Cardiac muscle cell (in vitro differentiated cells and primary cell): ENCODE results near the gene ABCG1. TPM values are rescaled to one million over a fixed set of nuclear protein-coding genes. Genes with fewer than 3 reads are reported as not detected.

ENCODE experiments used
- DNase-seq, 2 donors: peaks; one replicate each; pipeline versions ENCODE4 v3.0.0 to v3.0.0-alpha.2; 2010 to 2017; ENCODE audit warnings: low read depth in 1 of 2, low spot score in 1 of 2
- H3K27ac ChIP-seq: fragments of 200-600 bp; sonication (generic); 2 replicates; pipeline ENCODE4 v1.5.1; 2016
- H3K27me3 ChIP-seq: fragments of 200-600 bp; sonication (generic); 2 replicates; pipeline ENCODE4 v1.6.0; 2016; ENCODE audit warnings: control low read depth
- H3K36me3 ChIP-seq: fragments of 200-600 bp; sonication (generic); 2 replicates; pipeline ENCODE4 v1.5.1; 2016; ENCODE audit warnings: control low read depth
- H3K4me1 ChIP-seq: fragments of 200-600 bp; sonication (generic); 2 replicates; pipeline ENCODE4 v1.8.1; 2017; ENCODE audit warnings: low read depth, mild to moderate bottlenecking, mixed run types
- H3K4me3 ChIP-seq: fragments of 200-600 bp; sonication (generic); 2 replicates; pipeline ENCODE4 v1.5.1; 2016; ENCODE audit warnings: mild to moderate bottlenecking
- H3K9me3 ChIP-seq: fragments of 200-600 bp; sonication (generic); 2 replicates; pipeline ENCODE4 v1.5.1; 2017; ENCODE audit warnings: low read depth, mild to moderate bottlenecking, control low read depth
- CTCF ChIP-seq: IDR thresholded peaks from 2 replicates; pipeline ENCODE4 v1.5.1; 2012; ENCODE audit warnings: low read depth, mild to moderate bottlenecking, low read length
- polyA plus RNA-seq: library from polyadenylated mRNA; unstranded; fragments of >200 nt; fragmentation: Nextera tagmentation; extraction: Ambion mirVana; gene quantifications from 2 replicates; pipeline ENCODE4 v1.2.1, GENCODE V29; 2016
- total RNA-seq: library from RNA; depleted of rRNA; stranded (reverse); fragments of >200 nt; gene quantifications from 2 replicates; pipeline ENCODE4 v1.2.3, GENCODE V29; 2016

Gene ABCG1
- total and polyA plus RNA-seq, 2 experiments from 2014 or later: 4.0 to 4.9 TPM

GRCh38 chr21:42252325-42252654 is 33.4 kb downstream of the ABCG1 start:
- no peaks in the 10 kb centered on the region for H3K9me3 ChIP-seq
- H3K27ac ChIP-seq: no peak overlapping the region
- no peak for TF ChIP-seq CTCF
- H3K4me1 ChIP-seq: no peaks in the 10 kb centered on the region
- no peak for DNase-seq
- no peaks in the 10 kb centered on the region for H3K36me3 ChIP-seq
- H3K27me3 ChIP-seq: no peaks in the 10 kb centered on the region
- no peak overlapping the region for H3K4me3 ChIP-seq

- no peaks in the 10 kb centered on the region for H3K36me3 ChIP-seq
Observed at GRCh38 chr21:42252778-42253340, 33.9 kb downstream of the ABCG1 start.

GRCh38 chr21:42253466-42253865 is 34.5 kb downstream of the ABCG1 start:
- no peak for TF ChIP-seq CTCF
- DNase-seq: no peak
- Histone ChIP-seq H3K4me3 (no peak overlapping the region), H3K4me1 (no peaks in the 10 kb centered on the region), H3K36me3 (no peaks in the 10 kb centered on the region), H3K9me3 (no peaks in the 10 kb centered on the region), H3K27ac (no peak overlapping the region), H3K27me3 (no peaks in the 10 kb centered on the region)

More at GRCh38 chr21:42252778-42253340, 33.9 kb downstream of the ABCG1 start:
- Histone ChIP-seq H3K27me3 (no peaks in the 10 kb centered on the region), H3K27ac (no peak overlapping the region), H3K4me1 (no peaks in the 10 kb centered on the region), H3K4me3 (no peak overlapping the region), H3K9me3 (no peaks in the 10 kb centered on the region)
- no peak for DNase-seq
- no peak for TF ChIP-seq CTCF

GRCh38 chr21:42254083-42254482 is 35.1 kb downstream of the ABCG1 start:
- TF ChIP-seq CTCF: no peak
- no peaks in the 10 kb centered on the region for H3K9me3 ChIP-seq
- H3K27ac ChIP-seq: no peak overlapping the region
- no peak for DNase-seq
- H3K4me1 ChIP-seq: no peaks in the 10 kb centered on the region
- no peaks in the 10 kb centered on the region for H3K27me3 ChIP-seq
- no peaks in the 10 kb centered on the region for H3K36me3 ChIP-seq
- H3K4me3 ChIP-seq: no peak overlapping the region

GRCh38 chr21:42254651-42255601 is 36.0 kb downstream of the ABCG1 start:
- Histone ChIP-seq H3K27me3 (no peaks in the 10 kb centered on the region), H3K4me1 (no peaks in the 10 kb centered on the region), H3K9me3 (no peaks in the 10 kb centered on the region), H3K4me3 (no peak overlapping the region), H3K36me3 (no peaks in the 10 kb centered on the region), H3K27ac (no peak overlapping the region)
- DNase-seq: no peak
- TF ChIP-seq CTCF: no peak
